MM.1S (cell line): Measurements from ENCODE around the gene SLC12A6.

ENCODE experiments used
- DNase-seq: peaks from one replicate; pipeline ENCODE4 v3.0.0-alpha.2; 2015
- H2AFZ ChIP-seq: fragments of 300-600 bp; sonication (generic); 2 replicates; pipeline ENCODE4 v1.6.0; 2016; ENCODE audit warnings: antibody characterized with exemption, low read length
- H3F3A ChIP-seq: fragments of 300-600 bp; sonication (generic); 2 replicates; pipeline ENCODE4 v1.6.1; 2016; ENCODE audit warnings: mild to moderate bottlenecking, antibody characterized with exemption, low read length, moderate library complexity, mixed read lengths; ENCODE audit not compliant: insufficient read depth
- H3K27ac ChIP-seq: fragments of 300-600 bp; sonication (generic); 2 replicates; pipeline ENCODE4 v1.5.1; 2016; ENCODE audit warnings: mild to moderate bottlenecking, low read length
- H3K27me3 ChIP-seq: fragments of 300-600 bp; sonication (generic); replicated peaks from 2 replicates; pipeline ENCODE4 v1.6.0; 2016; ENCODE audit warnings: low read length; ENCODE audit not compliant: insufficient read depth
- H3K36me3 ChIP-seq: fragments of 300-600 bp; sonication (generic); replicated peaks from 2 replicates; pipeline ENCODE4 v1.6.1; 2016; ENCODE audit warnings: mild to moderate bottlenecking, low read length, mixed read lengths; ENCODE audit not compliant: insufficient read depth
- H3K4me1 ChIP-seq: fragments of 300-600 bp; sonication (generic); 2 replicates; pipeline ENCODE4 v1.6.1; 2016; ENCODE audit warnings: low read length, mixed read lengths
- H3K4me2 ChIP-seq: fragments of 300-600 bp; sonication (generic); 2 replicates; pipeline ENCODE4 v1.6.0; 2016; ENCODE audit warnings: low read depth, low read length
- H3K4me3 ChIP-seq: fragments of 300-600 bp; sonication (generic); 2 replicates; pipeline ENCODE4 v1.5.1; 2016; ENCODE audit warnings: low read length, mixed read lengths
- H3K79me2 ChIP-seq: fragments of 300-600 bp; sonication (generic); 2 replicates; pipeline ENCODE4 v1.6.1; 2016; ENCODE audit warnings: mixed run types, low read length, mixed read lengths
- H3K9ac ChIP-seq: fragments of 300-600 bp; sonication (generic); 2 replicates; pipeline ENCODE4 v1.6.1; 2016; ENCODE audit warnings: low read length, mixed read lengths
- H3K9me2 ChIP-seq: fragments of 300-600 bp; sonication (generic); replicated peaks from 2 replicates; pipeline ENCODE4 v1.6.1; 2016; ENCODE audit warnings: mild to moderate bottlenecking, low read length, mixed read lengths; ENCODE audit not compliant: insufficient read depth
- H3K9me3 ChIP-seq: fragments of 300-600 bp; sonication (generic); replicated peaks from 2 replicates; pipeline ENCODE4 v1.6.1; 2016; ENCODE audit warnings: mild to moderate bottlenecking, low read length, mixed read lengths; ENCODE audit not compliant: insufficient read depth
- H4K20me1 ChIP-seq: fragments of 300-600 bp; sonication (generic); 2 replicates; pipeline ENCODE4 v1.6.1; 2016; ENCODE audit warnings: mild to moderate bottlenecking, low read length, moderate library complexity, mixed read lengths; ENCODE audit not compliant: insufficient read depth
- EZH2 ChIP-seq: fragments of 300-600 bp; sonication (generic); optimal IDR thresholded peaks from 2 replicates; pipeline ENCODE3; 2017; ENCODE audit warnings: low read depth, mild to moderate bottlenecking, antibody characterized with exemption, low read length, mixed read lengths
- EZH2phosphoT487 ChIP-seq: fragments of 300-600 bp; sonication (generic); IDR thresholded peaks from 2 replicates; pipeline ENCODE4 v1.6.1; 2018; ENCODE audit warnings: antibody characterized with exemption, low read length
- TF ChIP-seq, protein P1 (sequence below): fragments of 300-600 bp; sonication (generic); IDR thresholded peaks from 2 replicates; pipeline ENCODE4 v1.5.1; 2016; ENCODE audit warnings: antibody characterized with exemption, low read length, mixed read lengths

The SLC12A6 gene

DNA sequence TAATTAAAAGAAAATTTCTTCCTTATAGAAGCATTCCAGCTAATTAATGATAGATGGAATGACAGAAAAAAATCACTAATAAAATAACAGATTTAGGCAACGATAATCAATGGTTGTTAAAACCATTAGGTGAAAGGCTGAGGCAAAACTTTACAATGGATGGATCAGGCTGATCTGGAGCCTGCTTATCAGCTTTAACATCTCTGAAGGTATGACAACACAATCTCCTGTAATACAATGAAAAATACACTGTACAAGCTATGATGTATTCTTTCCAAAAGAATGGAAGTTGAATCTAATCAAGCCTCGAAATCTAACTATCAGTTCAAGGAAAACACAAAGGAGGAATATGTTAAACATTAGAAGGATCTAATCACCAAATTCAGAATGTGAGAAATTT lies 73.5 kb downstream of the SLC12A6 start:
- Histone ChIP-seq H4K20me1 (no peaks in the 10 kb centered on the region), H2AFZ (no peak overlapping the region), H3K9me2 (no peaks in the 10 kb centered on the region), H3K79me2 (no peaks in the 10 kb centered on the region), H3K4me1 (no peaks in the 10 kb centered on the region), H3F3A (no peaks in the 10 kb centered on the region), H3K9ac (no peak overlapping the region), H3K4me2 (no peak overlapping the region), H3K4me3 (no peak overlapping the region), H3K9me3 (no peaks in the 10 kb centered on the region), H3K27me3 (no peaks in the 10 kb centered on the region), H3K36me3 (no peaks in the 10 kb centered on the region), H3K27ac (no peak overlapping the region)
- no peak for DNase-seq
- TF ChIP-seq, protein P1, sequence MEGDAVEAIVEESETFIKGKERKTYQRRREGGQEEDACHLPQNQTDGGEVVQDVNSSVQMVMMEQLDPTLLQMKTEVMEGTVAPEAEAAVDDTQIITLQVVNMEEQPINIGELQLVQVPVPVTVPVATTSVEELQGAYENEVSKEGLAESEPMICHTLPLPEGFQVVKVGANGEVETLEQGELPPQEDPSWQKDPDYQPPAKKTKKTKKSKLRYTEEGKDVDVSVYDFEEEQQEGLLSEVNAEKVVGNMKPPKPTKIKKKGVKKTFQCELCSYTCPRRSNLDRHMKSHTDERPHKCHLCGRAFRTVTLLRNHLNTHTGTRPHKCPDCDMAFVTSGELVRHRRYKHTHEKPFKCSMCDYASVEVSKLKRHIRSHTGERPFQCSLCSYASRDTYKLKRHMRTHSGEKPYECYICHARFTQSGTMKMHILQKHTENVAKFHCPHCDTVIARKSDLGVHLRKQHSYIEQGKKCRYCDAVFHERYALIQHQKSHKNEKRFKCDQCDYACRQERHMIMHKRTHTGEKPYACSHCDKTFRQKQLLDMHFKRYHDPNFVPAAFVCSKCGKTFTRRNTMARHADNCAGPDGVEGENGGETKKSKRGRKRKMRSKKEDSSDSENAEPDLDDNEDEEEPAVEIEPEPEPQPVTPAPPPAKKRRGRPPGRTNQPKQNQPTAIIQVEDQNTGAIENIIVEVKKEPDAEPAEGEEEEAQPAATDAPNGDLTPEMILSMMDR = no peak
- no peak for TF ChIP-seq EZH2
- TF ChIP-seq EZH2phosphoT487 = no peak

DNA sequence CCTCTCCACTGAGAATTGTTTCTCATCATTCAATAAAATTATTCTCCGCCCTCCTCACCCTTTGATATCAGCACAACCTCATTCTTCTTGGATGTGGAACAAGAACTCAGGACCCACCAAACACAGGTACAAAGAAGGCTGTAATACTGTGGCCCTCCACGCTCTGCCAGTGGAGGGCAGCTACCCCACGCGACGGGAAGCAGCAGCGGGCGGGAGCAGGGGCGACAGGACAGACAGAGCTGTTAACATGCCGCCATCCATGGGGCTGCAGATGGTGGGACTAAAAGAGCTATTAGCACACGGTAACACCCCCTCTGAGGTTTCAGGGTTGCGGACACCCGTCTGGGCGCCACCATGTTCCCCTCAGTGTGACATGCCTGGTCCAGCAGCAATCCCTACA lies 75.2 kb downstream of the SLC12A6 start:
- H3K9ac ChIP-seq = no peak overlapping the region
- no peak overlapping the region for H2AFZ ChIP-seq
- no peaks in the 10 kb centered on the region for H3K27me3 ChIP-seq
- H3K4me3 ChIP-seq = no peak overlapping the region
- no peaks in the 10 kb centered on the region for H3K79me2 ChIP-seq
- no peak for DNase-seq
- no peaks in the 10 kb centered on the region for H3K36me3 ChIP-seq
- H3K9me3 ChIP-seq = no peaks in the 10 kb centered on the region
- no peaks in the 10 kb centered on the region for H3F3A ChIP-seq
- no peaks in the 10 kb centered on the region for H3K4me1 ChIP-seq
- no peak overlapping the region for H3K27ac ChIP-seq
- no peaks in the 10 kb centered on the region for H4K20me1 ChIP-seq
- TF ChIP-seq, protein P1 = no peak
- TF ChIP-seq EZH2 (no peak), EZH2phosphoT487 (no peak)
- no peak overlapping the region for H3K4me2 ChIP-seq
- no peaks in the 10 kb centered on the region for H3K9me2 ChIP-seq

DNA sequence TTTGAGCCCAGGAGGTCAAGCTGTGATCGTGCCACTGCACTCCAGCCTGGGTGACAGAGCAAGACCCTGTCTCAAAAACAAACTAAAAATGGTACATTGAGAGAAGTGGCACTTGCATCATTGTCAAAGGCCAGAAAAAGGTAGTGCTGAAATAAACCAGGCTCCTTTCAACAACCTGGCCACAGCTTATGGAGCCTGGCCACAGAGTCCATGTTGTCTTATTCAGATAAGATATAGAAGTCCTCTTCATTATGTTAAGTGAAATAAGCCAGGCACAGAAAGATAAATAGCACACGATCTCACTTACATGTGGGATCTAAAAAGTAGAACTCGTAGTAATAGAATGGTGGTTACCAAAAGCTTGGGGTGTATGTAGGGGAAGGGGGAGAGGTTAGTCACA lies 78.0 kb downstream of the SLC12A6 start:
- no peak overlapping the region for H3K4me3 ChIP-seq
- no peak for DNase-seq
- H3K79me2 ChIP-seq = no peaks in the 10 kb centered on the region
- H3K4me2 ChIP-seq = no peak overlapping the region
- H2AFZ ChIP-seq = no peak overlapping the region
- H3K9ac ChIP-seq = no peak overlapping the region
- no peaks in the 10 kb centered on the region for H3F3A ChIP-seq
- H3K4me1 ChIP-seq = no peaks in the 10 kb centered on the region
- H4K20me1 ChIP-seq = no peaks in the 10 kb centered on the region
- H3K27ac ChIP-seq = no peak overlapping the region
- no peaks in the 10 kb centered on the region; the same call in 1 of the 2 replicates for H3K36me3 ChIP-seq
- TF ChIP-seq EZH2phosphoT487 = no peak
- no peak for TF ChIP-seq EZH2
- TF ChIP-seq, protein P1 = no peak
- no peaks in the 10 kb centered on the region for H3K9me3 ChIP-seq
- H3K9me2 ChIP-seq = no peaks in the 10 kb centered on the region
- no peaks in the 10 kb centered on the region for H3K27me3 ChIP-seq

DNA sequence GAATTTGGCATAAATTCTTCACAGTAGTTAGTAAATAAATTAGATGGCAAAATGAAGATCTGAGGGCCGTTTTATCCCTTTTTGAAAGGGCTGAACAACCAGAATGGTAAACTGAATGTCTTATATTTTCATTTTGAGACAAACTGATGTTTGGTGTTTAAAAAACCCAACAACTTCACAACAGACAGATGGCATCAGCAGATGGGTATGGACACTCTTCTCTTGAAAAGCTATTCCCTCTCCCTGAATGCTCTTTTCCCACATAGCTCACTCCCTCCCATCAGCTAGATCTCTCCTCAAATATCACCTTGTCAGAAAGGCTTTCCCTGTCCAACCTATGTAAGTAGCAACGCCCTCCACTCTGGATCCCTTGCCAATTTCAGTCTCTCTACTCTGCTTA lies 79.4 kb downstream of the SLC12A6 start:
- no peaks in the 10 kb centered on the region for H3F3A ChIP-seq

More for the DNA sequence above, 79.4 kb downstream of the SLC12A6 start:
- Histone ChIP-seq H3K9me3 (no peaks in the 10 kb centered on the region), H3K9ac (no peak overlapping the region), H3K36me3 (no peaks in the 10 kb centered on the region; the same call in 1 of the 2 replicates), H3K4me3 (no peak overlapping the region), H2AFZ (no peak overlapping the region), H3K27ac (no peak overlapping the region), H3K79me2 (no peaks in the 10 kb centered on the region), H3K4me2 (no peak overlapping the region), H4K20me1 (no peaks in the 10 kb centered on the region), H3K9me2 (no peaks in the 10 kb centered on the region), H3K27me3 (no peaks in the 10 kb centered on the region), H3K4me1 (no peaks in the 10 kb centered on the region)
- no peak for TF ChIP-seq EZH2
- TF ChIP-seq, protein P1 = no peak
- TF ChIP-seq EZH2phosphoT487 = no peak
- DNase-seq = no peak
